HepG2 (cell line): ENCODE data around the gene TNFSF12. TPM values are rescaled to one million over a fixed set of nuclear protein-coding genes. Genes with fewer than 3 reads are reported as not detected.

Source experiments
- AFF4 ChIP-seq: sonication (generic); formaldehyde crosslinking; IDR thresholded peaks from 2 replicates; pipeline ENCODE4 v1.4.0; 2020; ENCODE audit warnings: missing genetic modification reagents
- AKAP8 ChIP-seq: sonication (generic); formaldehyde crosslinking; IDR thresholded peaks from 2 replicates; pipeline ENCODE4 v1.5.1; 2020; ENCODE audit warnings: mild to moderate bottlenecking, missing genetic modification reagents
- FUBP1 ChIP-seq: sonication (generic); formaldehyde crosslinking; IDR thresholded peaks from 2 replicates; pipeline ENCODE4 v1.5.1; 2020; ENCODE audit warnings: missing genetic modification reagents, mild to moderate bottlenecking, borderline replicate concordance
- HNF4G ChIP-seq, 2 experiments: sonication (generic) in 1 of 2; formaldehyde crosslinking in 1 of 2; IDR thresholded peaks; 2 replicates each; pipeline versions ENCODE4 v1.4.0 to v1.6.1; 2011 to 2020; ENCODE audit warnings: borderline replicate concordance in 2 of 2, low read depth in 2 of 2, mild to moderate bottlenecking in 2 of 2, low read length in 1 of 2, missing genetic modification reagents in 1 of 2, moderate library complexity in 1 of 2
- KDM6A ChIP-seq: IDR thresholded peaks from 2 replicates; pipeline ENCODE4 v1.6.1; 2016; ENCODE audit warnings: low read depth
- MLXIP ChIP-seq: sonication (generic); formaldehyde crosslinking; IDR thresholded peaks from 2 replicates; pipeline ENCODE4 v1.9.0; 2021; ENCODE audit warnings: missing genetic modification reagents, borderline replicate concordance
- SRSF4 ChIP-seq: fragments of 200-400 bp; formaldehyde crosslinking; IDR thresholded peaks from one replicate; pipeline ENCODE4 v1.6.1; 2018; ENCODE audit warnings: mild to moderate bottlenecking, low read depth, low read length, moderate library complexity; ENCODE audit not compliant: poor library complexity, severe bottlenecking
- SSRP1 ChIP-seq: IDR thresholded peaks from 2 replicates; pipeline ENCODE4 v1.6.1; 2016; ENCODE audit warnings: control low read depth
- SUZ12 ChIP-seq: fragments of 150-350 bp; IDR thresholded peaks from 2 replicates; pipeline ENCODE4 v1.6.1; 2014; ENCODE audit warnings: low read depth, low read length
- ZKSCAN8 ChIP-seq: IDR thresholded peaks from 2 replicates; pipeline ENCODE4 v1.6.1; 2016; ENCODE audit warnings: borderline replicate concordance, missing genetic modification reagents, missing compliant biosample characterization
- ZNF232 ChIP-seq: sonication (generic); formaldehyde crosslinking; IDR thresholded peaks from 2 replicates; pipeline ENCODE4 v1.4.0; 2020; ENCODE audit warnings: missing genetic modification reagents, borderline replicate concordance
- ZNF574 ChIP-seq: sonication (generic); formaldehyde crosslinking; IDR thresholded peaks from 2 replicates; pipeline ENCODE4 v1.4.0; 2020; ENCODE audit warnings: missing genetic modification reagents
- ZNF598 ChIP-seq: sonication (generic); formaldehyde crosslinking; IDR thresholded peaks from 2 replicates; pipeline ENCODE4 v1.5.1; 2020; ENCODE audit warnings: mild to moderate bottlenecking, missing genetic modification reagents, borderline replicate concordance
- ZNF660 ChIP-seq: sonication (generic); formaldehyde crosslinking; IDR thresholded peaks from 2 replicates; pipeline ENCODE4 v1.5.1; 2020; ENCODE audit warnings: mild to moderate bottlenecking, low read depth, missing genetic modification reagents, borderline replicate concordance
- ZNF780A ChIP-seq: sonication (generic); formaldehyde crosslinking; IDR thresholded peaks from 2 replicates; pipeline ENCODE4 v1.8.0; 2022; ENCODE audit warnings: mild to moderate bottlenecking, missing genetic modification reagents, moderate library complexity
- ZNF782 ChIP-seq: sonication (generic); formaldehyde crosslinking; IDR thresholded peaks from 2 replicates; pipeline ENCODE4 v1.4.0; 2020; ENCODE audit warnings: missing genetic modification reagents, mild to moderate bottlenecking, borderline replicate concordance
- ZSCAN29 ChIP-seq: sonication (generic); formaldehyde crosslinking; conservative IDR thresholded peaks from 2 replicates; pipeline ENCODE4 v1.4.0; 2020; ENCODE audit warnings: mild to moderate bottlenecking, missing genetic modification reagents
- polyA plus RNA-seq, 8 experiments: library from polyadenylated mRNA; depleted of rRNA in 3 of 8; stranded (reverse) in 7 of 8; unstranded in 1 of 8; fragments of >200 nt; fragmentation: Illumina TruSeq in 4 of 8; extraction: Trizol in 4 of 8; gene quantifications; 2 replicates each; pipeline versions ENCODE4 v1.2.1 to v1.2.3, GENCODE V29; 2011 to 2016; ENCODE audit warnings: low read depth in 4 of 8, missing spikeins in 1 of 8, mixed read lengths in 1 of 8; ENCODE audit not compliant: insufficient read depth in 1 of 8
- total RNA-seq, 5 experiments: library from RNA; depleted of rRNA; stranded (reverse); fragments of >200 nt; fragmentation: Illumina TruSeq; extraction: Trizol; gene quantifications; 2 replicates each; pipeline ENCODE4 v1.2.3, GENCODE V29; 2016; ENCODE audit warnings: low read depth in 1 of 5

TNFSF12 gene
- total and polyA plus RNA-seq, 2 of the 13 experiments (the other 11 are each of a cell fraction or from before 2014, with no cell fraction given) = 0.93 to 7.2 TPM

DNA sequence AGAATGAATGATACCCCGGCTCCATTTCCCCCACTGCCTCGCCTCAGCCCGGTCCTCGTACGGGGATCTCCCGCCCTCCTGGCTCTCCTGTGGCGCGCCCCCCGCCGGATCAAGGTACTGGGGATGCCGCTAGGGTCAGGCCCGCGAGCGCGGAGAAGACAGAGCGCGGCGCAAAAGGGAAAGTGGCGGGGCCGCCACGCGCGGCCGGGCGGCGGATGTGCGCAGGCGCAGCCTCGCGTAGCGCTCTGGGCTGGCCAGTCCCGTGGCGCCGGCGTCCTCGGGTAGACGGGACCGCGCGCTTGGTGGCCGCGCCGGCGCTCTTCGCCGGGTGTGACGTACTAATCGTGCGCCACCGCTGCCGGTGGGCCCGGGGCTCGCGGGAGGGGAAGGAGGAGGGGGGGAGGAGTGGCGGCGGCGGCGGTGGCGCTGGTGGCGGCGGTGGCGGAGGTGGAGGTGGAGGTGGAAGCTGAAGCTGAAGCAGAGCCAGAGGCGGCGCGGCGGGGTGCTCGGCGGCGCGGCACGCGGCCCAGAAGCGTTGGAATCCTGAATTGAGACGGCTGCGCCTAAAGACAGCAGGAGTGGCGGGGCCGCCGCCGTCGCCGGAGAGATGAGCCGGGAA is 12.8 kb downstream of the TNFSF12 start, which contains the start of gene SENP3 (continued):
- no peak for TF ChIP-seq FUBP1 (CRISPR knock-in tag)
- no peak for TF ChIP-seq SUZ12
- TF ChIP-seq HNF4G (IDR thresholded peaks at IDR 0.05; ENCODE audit: borderline replicate concordance, low read depth, low read length) = no peak
- peak; percentile 62; the same call in 1 of the 2 replicates for TF ChIP-seq HNF4G (CRISPR knock-in tag; IDR thresholded peaks at IDR 0.05; ENCODE audit: borderline replicate concordance, low read depth)
- TF ChIP-seq ZKSCAN8 (CRISPR knock-in tag) = no peak
- no peak for TF ChIP-seq ZSCAN29
- TF ChIP-seq ZNF232 (CRISPR knock-in tag) = no peak
- TF ChIP-seq ZNF782 (CRISPR knock-in tag) = no peak; the same call in 1 of the 2 replicates
- no peak for TF ChIP-seq SSRP1 (CRISPR knock-in tag)
- TF ChIP-seq ZNF780A = no peak
- TF ChIP-seq AFF4 (CRISPR knock-in tag) = no peak
- no peak for TF ChIP-seq SRSF4
- no peak for TF ChIP-seq ZNF598 (CRISPR knock-in tag)
- no peak for TF ChIP-seq MLXIP (CRISPR knock-in tag)
- TF ChIP-seq ZNF574 (CRISPR knock-in tag) = peak; percentile 73
- TF ChIP-seq ZNF660 (CRISPR knock-in tag) = no peak
- TF ChIP-seq AKAP8 (CRISPR knock-in tag) = no peak; the same call in 1 of the 2 replicates
- no peak for TF ChIP-seq KDM6A (CRISPR knock-in tag)
